Uterus (tissue), 2 donors: ENCODE results near the gene TBC1D22B.

Experiments used
- CTCF ChIP-seq, 4 experiments: fragments of 200-600 bp in 2 of 4; fragments of 450-650 bp in 2 of 4; sonication (generic) in 2 of 4; IDR thresholded peaks; one replicate each; pipeline ENCODE4 v1.5.1; 2016 to 2019; ENCODE audit warnings: antibody characterized with exemption in 4 of 4, mild to moderate bottlenecking in 2 of 4, moderate library complexity in 1 of 4
- POLR2A ChIP-seq, 2 donors: fragments of 450-650 bp; IDR thresholded peaks; one replicate each; pipeline ENCODE4 v1.6.1; 2016; ENCODE audit warnings: antibody characterized with exemption in 2 of 2, mild to moderate bottlenecking in 1 of 2, moderate library complexity in 1 of 2

- TF ChIP-seq CTCF (IDR thresholded peaks at IDR 0.05) (no peak), POLR2A (IDR thresholded peaks at IDR 0.05) (no peak)
These were observed 63.1 kb downstream of the TBC1D22B start for GRCh38 chr6:37320646-37321045.
